Esophagus squamous epithelium (tissue), 5 donors: ENCODE results near the gene MKNK1. TPM values are rescaled to one million over a fixed set of nuclear protein-coding genes. Genes with fewer than 3 reads are reported as not detected.

Source experiments
- DNase-seq: peaks from one replicate; lab custom pipeline; 2025; lab: John Stamatoyannopoulos, UW
- H3K27ac ChIP-seq, 4 donors: fragments of 200-600 bp; sonication (generic); one replicate each; pipeline ENCODE4 v1.5.1; 2016 to 2019; ENCODE audit warnings: mild to moderate bottlenecking in 1 of 4
- H3K27me3 ChIP-seq, 4 donors: fragments of 200-600 bp; sonication (generic); 1 replicate in 3 of 4; 2 replicates in 1 of 4; pipeline versions ENCODE4 v1.5.1 to v1.6.0; 2017 to 2021; ENCODE audit warnings: antibody characterized with exemption in 1 of 4
- H3K36me3 ChIP-seq, 3 donors: fragments of 200-600 bp; sonication (generic); one replicate each; pipeline ENCODE4 v1.5.1; 2016 to 2019
- H3K4me1 ChIP-seq, 3 donors: fragments of 200-600 bp; sonication (generic); one replicate each; pipeline ENCODE4 v1.5.1; 2017 to 2019
- H3K4me3 ChIP-seq, 4 donors: fragments of 200-600 bp; sonication (generic); 1 replicate in 3 of 4; 2 replicates in 1 of 4; pipeline ENCODE4 v1.5.1; 2016 to 2019; ENCODE audit warnings: mild to moderate bottlenecking in 2 of 4, moderate library complexity in 1 of 4
- H3K9me3 ChIP-seq, 3 donors: fragments of 200-600 bp; sonication (generic); one replicate each; pipeline ENCODE4 v1.5.1; 2016 to 2019
- CTCF ChIP-seq, 6 experiments: fragments of 450-650 bp in 4 of 6; fragments of 200-600 bp in 2 of 6; sonication (generic) in 2 of 6; IDR thresholded peaks; one replicate each; pipeline ENCODE4 v1.5.1; 2016 to 2019; ENCODE audit warnings: antibody characterized with exemption in 6 of 6, mild to moderate bottlenecking in 4 of 6, moderate library complexity in 4 of 6
- POLR2A ChIP-seq, 4 donors: fragments of 450-650 bp; IDR thresholded peaks; one replicate each; pipeline ENCODE4 v1.6.1; 2017; ENCODE audit warnings: antibody characterized with exemption in 4 of 4, mild to moderate bottlenecking in 4 of 4, moderate library complexity in 3 of 4
- WGBS, 2 donors: methylation state at CpG; one replicate each; pipeline ENCODE4 v1.1.5; 2018; 5-methylcytosine and 5-hydroxymethylcytosine counted together
- intact Hi-C: fragments of 100-400 bp; cut with DNase I; formaldehyde crosslinking; loops from one replicate; pipeline ENCODE4 v1.15.0; 2022
- total RNA-seq, 4 donors: library from RNA; depleted of rRNA; stranded (reverse); fragments of >200 nt; gene quantifications; one replicate each; pipeline ENCODE4 v1.1.0, GENCODE V29; 2016
- donor health status: DM: yes; HTN: yes; CAD: no.

The MKNK1 gene
- total RNA-seq, 4 donors from 2014 or later = 18.2 to 33.7 (median 33.6) TPM

- Histone ChIP-seq H3K27me3 (no peaks in the 10 kb centered on the region), H3K4me1 (peaks cover 17 to 41% (median 18%) of the 10 kb centered on the region in 3 donors), H3K9me3 (no peaks in the 10 kb centered on the region), H3K36me3 (no peaks in the 10 kb centered on the region), H3K27ac (no peak overlapping the region), H3K4me3 (no peak overlapping the region)
- no peak for TF ChIP-seq POLR2A (IDR thresholded peaks at IDR 0.05)
- TF ChIP-seq CTCF (IDR thresholded peaks at IDR 0.05) = no peak
- DNase-seq = no peak
- WGBS, 2 donors = 92% methylated on average over 5 of the region's 5 CpGs
- intact Hi-C loops = loop anchor here (5.0 kb wide), 1 partner anchor 103 kb away; no protein-coding TSS in a partner anchor
Observed at GRCh38 chr1:46619656-46620258, 15.7 kb upstream of the MKNK1 start.

- Histone ChIP-seq H3K27ac (no peak overlapping the region), H3K27me3 (no peaks in the 10 kb centered on the region), H3K4me1 (peaks cover 25 to 46% (median 27%) of the 10 kb centered on the region in 3 donors), H3K9me3 (no peaks in the 10 kb centered on the region), H3K36me3 (no peaks in the 10 kb centered on the region), H3K4me3 (no peak overlapping the region)
- intact Hi-C loops = no loop called here
- no peak for DNase-seq
- WGBS, 2 donors = 81 to 82% methylated on average over 4 of the region's 4 CpGs
- no peak for TF ChIP-seq CTCF (IDR thresholded peaks at IDR 0.05)
- no peak for TF ChIP-seq POLR2A (IDR thresholded peaks at IDR 0.05)
Observed at GRCh38 chr1:46618754-46619415, 14.8 kb upstream of the MKNK1 start.

GRCh38 chr1:46617833-46618232, 13.8 kb upstream of the MKNK1 start:
- no peaks in the 10 kb centered on the region for H3K9me3 ChIP-seq
- no peak for TF ChIP-seq POLR2A (IDR thresholded peaks at IDR 0.05)
- no peak for TF ChIP-seq CTCF (IDR thresholded peaks at IDR 0.05)
- intact Hi-C loops = no loop called here
- peaks cover 36 to 54% (median 37%) of the 10 kb centered on the region in 3 donors for H3K4me1 ChIP-seq
- H3K36me3 ChIP-seq = peaks cover 0 to 2% (median 0%) of the 10 kb centered on the region in 3 donors
- no peak for DNase-seq
- WGBS, 2 donors = 85% methylated on average over 2 to 3 of the region's 3 CpGs
- H3K27ac ChIP-seq = peak overlapping the region in 2 of 4 donors; percentile 96 to 97
- no peak overlapping the region for H3K4me3 ChIP-seq
- no peaks in the 10 kb centered on the region for H3K27me3 ChIP-seq

- Histone ChIP-seq H3K27ac (peak overlapping the region; percentile 91 to 98 (median 96)), H3K9me3 (no peaks in the 10 kb centered on the region), H3K36me3 (peaks cover 0 to 5% (median 0%) of the 10 kb centered on the region in 3 donors), H3K27me3 (no peaks in the 10 kb centered on the region), H3K4me1 (peaks cover 39 to 54% (median 41%) of the 10 kb centered on the region in 3 donors), H3K4me3 (peak overlapping the region; percentile 66 to 90 (median 86))
- intact Hi-C loops = no loop called here
- TF ChIP-seq CTCF (IDR thresholded peaks at IDR 0.05) (no peak), POLR2A (IDR thresholded peaks at IDR 0.05) (no peak)
- 32 to 51% methylated on average over 6 to 10 of the region's 10 CpGs for WGBS, 2 donors
- DNase-seq = no peak
Observed at GRCh38 chr1:46617108-46617800, 13.2 kb upstream of the MKNK1 start.
